Skeletal muscle satellite cell (primary cell): Measurements from ENCODE around the gene SMIM33.

Source experiments
- H3K27me3 ChIP-seq: 2 replicates; pipeline ENCODE4 v1.7.0; 2013; ENCODE audit warnings: low read length; ENCODE audit not compliant: control insufficient read depth, insufficient read depth
- H3K36me3 ChIP-seq: 2 replicates; pipeline ENCODE4 v1.7.0; 2013; ENCODE audit warnings: mild to moderate bottlenecking, control low read depth, low read length; ENCODE audit not compliant: insufficient read depth
- H3K4me1 ChIP-seq: 2 replicates; pipeline ENCODE4 v1.7.0; 2013; ENCODE audit warnings: low read length; ENCODE audit not compliant: control insufficient read depth, insufficient read depth
- H3K4me2 ChIP-seq: 2 replicates; pipeline ENCODE4 v1.7.0; 2013; ENCODE audit warnings: mild to moderate bottlenecking, low read length
- H3K4me3 ChIP-seq: 2 replicates; pipeline ENCODE4 v1.7.0; 2013; ENCODE audit warnings: low read length
- H3K9ac ChIP-seq: 2 replicates; pipeline ENCODE4 v1.7.0; 2013; ENCODE audit warnings: mild to moderate bottlenecking, low read depth, low read length, moderate library complexity
- H3K9me3 ChIP-seq: replicated peaks from 2 replicates; pipeline ENCODE4 v1.7.0; 2013; ENCODE audit warnings: mild to moderate bottlenecking, control low read depth, low read length

Gene SMIM33

DNA sequence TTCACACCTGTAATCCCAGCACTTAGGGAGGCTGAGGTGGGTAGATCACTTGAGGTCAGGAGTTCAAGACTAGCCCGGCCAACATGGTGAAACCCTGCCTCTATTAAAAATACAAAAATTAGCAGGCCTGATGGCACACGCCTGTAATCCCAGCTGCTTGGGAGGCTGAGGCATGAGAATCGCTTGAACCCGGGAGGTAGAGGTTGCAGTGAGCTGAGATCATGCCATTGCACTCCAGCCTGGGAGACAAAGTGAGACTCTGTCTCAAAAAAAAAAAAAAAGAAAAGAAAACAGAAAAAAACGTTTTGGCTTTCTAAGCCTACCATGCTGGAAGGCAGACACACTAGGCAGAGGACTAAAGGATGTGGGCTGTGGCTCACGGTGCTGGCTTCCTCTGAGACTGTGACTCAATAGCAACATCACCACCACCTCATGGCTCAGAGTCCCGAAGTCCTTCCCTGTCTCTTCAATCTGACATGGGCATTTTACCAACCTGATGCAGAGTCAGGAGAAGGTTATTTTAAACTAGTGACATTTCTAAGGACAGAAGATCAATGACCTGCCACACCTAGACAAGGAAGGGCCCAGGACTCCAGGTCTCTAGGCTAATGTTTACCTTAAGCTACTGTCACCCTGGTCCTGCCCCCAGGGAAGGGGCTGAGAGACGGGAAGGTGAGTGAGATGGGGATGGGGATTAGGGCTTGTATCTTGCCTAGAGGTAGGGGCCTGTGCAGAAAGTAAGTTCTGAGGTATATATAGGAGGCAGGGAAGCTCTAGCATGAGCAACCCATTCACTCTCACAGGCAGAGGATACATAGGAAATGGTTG lies 12.0 kb upstream of the SMIM33 start:
- no peaks in the 10 kb centered on the region for H3K9me3 ChIP-seq
- H3K4me2 ChIP-seq: no peak overlapping the region
- no peaks in the 10 kb centered on the region for H3K36me3 ChIP-seq
- no peaks in the 10 kb centered on the region for H3K27me3 ChIP-seq
- H3K9ac ChIP-seq: no peak overlapping the region
- no peak overlapping the region for H3K4me3 ChIP-seq
- peaks cover 37% of the 10 kb centered on the region for H3K4me1 ChIP-seq

DNA sequence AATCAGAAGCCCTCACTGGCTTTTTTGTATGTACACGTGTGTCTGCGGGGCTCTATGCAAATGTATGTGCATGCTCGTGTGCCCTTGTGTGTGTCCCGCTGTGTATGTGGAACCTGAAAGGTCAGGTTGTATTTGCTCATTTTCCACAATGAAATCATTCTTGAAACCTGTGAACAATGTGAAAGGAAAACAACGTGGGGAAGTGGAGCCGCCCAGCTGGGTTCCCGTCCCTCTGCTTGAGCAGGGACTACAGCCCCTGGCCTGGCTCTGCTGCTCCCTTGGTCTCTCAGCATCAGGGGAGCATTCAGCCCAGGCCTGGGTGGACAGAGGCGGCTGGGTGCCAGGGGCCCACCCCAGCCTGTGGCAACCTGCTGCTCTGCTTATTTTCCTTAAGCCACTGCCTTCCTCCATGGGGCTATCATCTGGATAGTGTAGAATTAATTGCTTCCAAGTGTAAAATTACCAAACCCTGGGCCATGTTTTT lies 11.3 kb upstream of the SMIM33 start:
- Histone ChIP-seq H3K27me3 (no peaks in the 10 kb centered on the region), H3K36me3 (no peaks in the 10 kb centered on the region), H3K4me3 (no peak overlapping the region), H3K4me2 (no peak overlapping the region), H3K9ac (no peak overlapping the region), H3K9me3 (no peaks in the 10 kb centered on the region), H3K4me1 (peaks cover 37% of the 10 kb centered on the region)

DNA sequence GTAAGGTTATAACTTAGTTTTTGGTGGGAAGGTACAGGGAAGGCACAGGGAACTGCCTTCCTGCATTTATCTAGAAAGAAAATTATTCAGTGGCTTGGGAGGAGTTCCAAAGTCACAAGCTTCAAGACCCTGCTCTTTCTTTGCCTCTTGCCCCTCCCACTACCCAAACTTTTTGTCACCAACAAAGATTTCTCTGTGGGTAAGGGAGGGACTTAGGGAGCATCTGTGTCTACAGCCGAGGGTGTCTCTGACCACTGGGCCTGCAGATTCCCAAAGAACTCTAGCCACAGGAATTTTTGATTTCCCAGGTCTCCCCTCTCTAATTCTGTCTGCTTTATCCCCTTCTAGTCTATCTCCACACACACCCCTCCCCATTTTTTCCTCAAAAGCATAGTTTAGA lies 10.3 kb upstream of the SMIM33 start:
- H3K4me3 ChIP-seq: no peak overlapping the region
- H3K9ac ChIP-seq: no peak overlapping the region
- no peaks in the 10 kb centered on the region for H3K27me3 ChIP-seq
- H3K9me3 ChIP-seq: no peaks in the 10 kb centered on the region
- no peaks in the 10 kb centered on the region for H3K36me3 ChIP-seq
- H3K4me1 ChIP-seq: peaks cover 37% of the 10 kb centered on the region
- no peak overlapping the region for H3K4me2 ChIP-seq

DNA sequence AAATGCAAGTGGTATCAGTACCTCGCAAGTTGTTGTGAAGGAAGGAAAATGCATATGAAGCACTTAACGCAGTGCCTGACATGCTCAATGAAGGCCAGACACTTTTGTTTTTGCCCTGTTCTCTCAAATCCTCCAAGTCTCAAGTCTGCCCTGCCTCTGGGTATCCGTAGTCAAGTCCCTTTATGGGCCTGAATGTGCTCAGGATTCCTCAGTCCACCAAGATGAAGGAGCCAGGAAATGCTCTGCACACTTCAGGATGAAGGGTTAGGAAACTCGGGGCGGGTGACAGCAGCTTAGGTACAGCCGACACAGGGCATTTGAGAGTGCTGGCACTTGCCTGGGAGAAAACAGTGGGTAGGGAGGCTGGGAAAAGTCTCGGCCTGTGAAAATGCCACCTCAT lies 9.6 kb upstream of the SMIM33 start:
- no peak overlapping the region for H3K9ac ChIP-seq
- no peak overlapping the region for H3K4me3 ChIP-seq
- peaks cover 37% of the 10 kb centered on the region for H3K4me1 ChIP-seq
- H3K9me3 ChIP-seq: no peaks in the 10 kb centered on the region
- no peaks in the 10 kb centered on the region for H3K36me3 ChIP-seq
- no peak overlapping the region for H3K4me2 ChIP-seq
- H3K27me3 ChIP-seq: no peaks in the 10 kb centered on the region

DNA sequence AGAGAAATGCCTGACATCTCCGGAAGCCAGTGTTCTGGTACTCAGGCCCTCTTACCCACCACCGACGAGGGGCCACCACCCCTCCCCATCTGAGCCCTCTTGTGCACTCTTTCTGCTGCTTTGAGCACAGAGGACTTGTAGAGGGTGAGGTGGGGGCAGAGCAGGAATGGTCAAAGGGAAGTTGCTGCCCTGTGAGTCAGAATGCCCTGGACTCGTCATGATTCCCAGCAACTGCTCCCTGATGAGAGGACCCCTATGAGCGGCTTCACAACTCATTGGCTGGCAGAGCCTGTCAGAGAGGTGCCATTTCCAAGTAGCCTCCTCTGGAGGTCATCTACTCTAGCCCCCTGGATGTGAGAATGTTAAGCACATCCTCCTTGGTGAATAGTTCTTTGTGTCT lies 9.1 kb upstream of the SMIM33 start:
- Histone ChIP-seq H3K36me3 (no peaks in the 10 kb centered on the region), H3K27me3 (no peaks in the 10 kb centered on the region), H3K4me1 (peaks cover 37% of the 10 kb centered on the region), H3K4me2 (no peak overlapping the region), H3K9me3 (no peaks in the 10 kb centered on the region), H3K4me3 (no peak overlapping the region), H3K9ac (no peak overlapping the region)

DNA sequence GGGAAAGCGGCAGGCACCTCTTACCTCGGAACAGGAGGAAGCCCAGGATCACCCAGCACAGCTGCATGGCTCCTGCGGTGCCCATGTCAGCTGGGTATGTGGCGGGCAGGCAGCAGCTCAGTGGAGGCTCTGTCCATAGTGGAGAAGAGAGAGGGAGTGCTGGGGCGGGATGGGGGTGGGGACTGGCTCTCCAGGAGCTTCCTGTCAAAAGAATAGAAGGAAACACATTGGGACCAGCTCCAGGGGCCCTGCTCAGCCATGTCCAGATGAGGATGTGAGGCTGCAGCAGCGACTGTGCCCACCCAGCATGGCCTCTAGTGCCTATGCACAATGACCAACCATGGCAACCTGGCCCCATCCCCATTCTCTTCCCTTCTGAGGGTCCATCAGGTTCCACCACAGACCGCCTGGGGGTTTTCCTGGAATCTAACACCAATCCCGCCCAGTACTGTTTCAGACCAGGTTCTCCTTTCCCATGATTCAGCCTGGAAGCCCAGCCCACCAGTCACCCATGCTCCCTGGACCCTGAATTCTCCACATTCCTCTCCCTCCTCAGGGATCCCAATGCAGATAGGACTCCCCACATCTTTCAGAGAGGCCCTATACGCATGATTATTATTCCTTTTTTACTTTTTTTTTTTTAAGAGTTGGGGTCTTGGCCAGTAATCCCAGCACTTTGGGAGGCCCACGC lies 8.1 kb upstream of the SMIM33 start, which contains the start of gene ECSCR:
TSS of gene ECSCR (minus strand) at position 158 of the 691 bp plus-strand sequence. CDS start at position 85, 73 bp downstream.
- Histone ChIP-seq H3K4me3 (no peak within 1 kb of the TSS), H3K36me3 (no peaks in the 10 kb centered on the region), H3K27me3 (no peaks in the 10 kb centered on the region), H3K9me3 (no peaks in the 10 kb centered on the region), H3K4me1 (peaks cover 37% of the 10 kb centered on the region), H3K9ac (no peak within 1 kb of the TSS), H3K4me2 (no peak within 1 kb of the TSS)

DNA sequence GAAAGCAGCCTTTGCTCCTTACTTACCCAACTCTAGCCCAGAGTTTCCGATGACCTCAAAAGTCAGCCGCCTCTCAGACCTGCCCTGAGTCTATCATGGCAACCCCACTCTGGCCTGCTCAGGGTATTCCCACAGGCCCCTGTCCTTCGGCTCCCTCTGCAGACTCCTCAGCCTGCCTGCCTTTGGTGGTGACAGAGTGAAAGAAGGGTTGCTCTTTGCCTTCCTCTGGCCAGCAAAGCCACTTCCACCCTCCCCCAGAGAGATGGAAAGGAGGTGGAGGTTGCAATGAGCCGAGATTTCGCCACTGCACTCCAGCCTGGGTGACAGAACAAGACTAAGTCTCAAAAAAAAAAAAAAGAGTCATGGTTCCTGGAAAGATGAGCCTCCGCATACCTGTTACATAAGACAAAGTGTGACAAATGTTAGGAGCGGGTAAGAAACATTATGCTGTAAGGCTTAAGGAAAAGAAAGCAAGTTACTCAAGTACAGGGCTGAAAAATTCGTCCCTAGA lies 2.3 kb upstream of the SMIM33 start:
- Histone ChIP-seq H3K36me3 (no peaks in the 10 kb centered on the region), H3K4me3 (no peak overlapping the region), H3K4me2 (no peak overlapping the region), H3K9me3 (no peaks in the 10 kb centered on the region), H3K9ac (no peak overlapping the region), H3K4me1 (peaks cover 2% of the 10 kb centered on the region), H3K27me3 (no peaks in the 10 kb centered on the region)

DNA sequence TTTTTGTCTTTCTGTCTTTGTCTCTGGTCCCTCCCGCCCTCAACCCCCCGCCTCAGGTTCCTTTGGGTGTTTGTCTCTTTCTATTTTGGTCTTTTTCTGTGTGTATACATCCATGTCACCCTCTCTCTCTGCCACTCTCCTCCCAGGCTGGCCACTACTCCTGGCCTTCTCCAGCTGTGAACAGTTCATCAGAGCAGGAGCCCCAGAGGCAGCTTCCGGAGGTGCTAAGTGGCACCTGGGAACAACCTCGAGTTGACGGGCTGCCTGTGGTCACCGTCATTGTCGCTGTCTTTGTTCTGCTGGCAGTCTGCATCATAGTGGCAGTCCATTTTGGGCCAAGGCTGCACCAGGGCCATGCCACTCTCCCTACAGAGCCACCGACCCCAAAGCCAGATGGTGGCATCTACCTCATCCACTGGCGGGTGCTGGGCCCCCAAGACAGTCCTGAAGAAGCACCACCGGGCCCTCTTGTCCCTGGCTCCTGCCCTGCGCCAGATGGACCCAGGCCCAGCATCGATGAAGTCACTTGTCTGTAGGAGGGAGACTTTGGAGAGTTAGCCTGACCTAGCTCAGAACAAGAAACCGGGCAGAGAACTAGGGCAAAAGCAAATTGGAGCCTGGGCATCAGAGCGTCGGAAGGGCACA lies 1.7 kb downstream of the SMIM33 start:
- peaks cover 25% of the 10 kb centered on the region for H3K4me1 ChIP-seq
- H3K36me3 ChIP-seq: peaks cover 20% of the 10 kb centered on the region
- H3K27me3 ChIP-seq: no peaks in the 10 kb centered on the region
- no peak overlapping the region for H3K4me2 ChIP-seq
- no peaks in the 10 kb centered on the region for H3K9me3 ChIP-seq
- H3K4me3 ChIP-seq: no peak overlapping the region
- no peak overlapping the region for H3K9ac ChIP-seq

DNA sequence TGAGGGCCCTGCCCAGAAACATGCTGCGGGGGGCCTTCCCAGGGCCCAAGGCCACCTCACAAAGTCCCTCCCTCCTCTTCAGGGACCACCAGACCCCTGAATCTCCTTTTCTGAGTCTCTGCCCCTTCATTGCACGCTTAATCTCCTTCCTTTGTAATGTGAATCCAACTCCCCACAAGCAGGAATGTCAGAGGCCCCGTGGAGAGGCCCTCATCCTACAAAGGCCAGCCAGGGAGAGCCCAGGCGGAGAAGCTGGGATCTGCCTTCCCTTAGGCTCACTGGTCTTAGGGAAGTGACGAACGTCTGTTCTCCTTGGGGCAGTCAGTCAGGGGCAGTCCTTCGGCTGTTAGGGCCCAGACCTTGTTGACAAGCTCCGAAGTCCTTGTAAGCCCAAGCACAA lies 2.3 kb downstream of the SMIM33 start:
- Histone ChIP-seq H3K9ac (no peak overlapping the region), H3K36me3 (peaks cover 26% of the 10 kb centered on the region), H3K4me2 (no peak overlapping the region), H3K9me3 (no peaks in the 10 kb centered on the region), H3K4me1 (peaks cover 25% of the 10 kb centered on the region), H3K27me3 (no peaks in the 10 kb centered on the region), H3K4me3 (no peak overlapping the region)

DNA sequence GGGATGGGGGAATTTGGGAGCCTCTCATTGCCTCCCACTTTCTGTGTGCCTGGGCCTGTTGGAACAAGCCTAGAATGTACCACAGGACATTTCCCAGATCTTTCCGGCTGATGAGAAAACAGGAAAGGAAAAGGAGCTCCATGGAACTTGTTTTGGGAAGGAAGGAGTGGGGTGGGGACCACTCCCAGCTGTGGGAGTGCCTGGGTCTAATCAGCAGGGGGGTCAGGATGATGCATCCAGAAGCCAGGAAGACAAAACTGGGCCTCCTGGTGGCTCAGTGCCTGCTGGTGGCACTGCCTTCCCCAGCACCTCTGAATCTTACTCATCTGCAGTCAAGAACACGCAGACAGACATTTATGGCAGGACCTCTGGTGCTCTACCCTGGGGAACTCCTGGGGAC lies 2.8 kb downstream of the SMIM33 start:
- H3K4me2 ChIP-seq: no peak overlapping the region
- no peak overlapping the region for H3K9ac ChIP-seq
- no peak overlapping the region for H3K4me3 ChIP-seq
- H3K9me3 ChIP-seq: no peaks in the 10 kb centered on the region
- H3K4me1 ChIP-seq: peaks cover 25% of the 10 kb centered on the region
- peaks cover 30% of the 10 kb centered on the region for H3K36me3 ChIP-seq
- no peaks in the 10 kb centered on the region for H3K27me3 ChIP-seq
